Upper lobe of right lung (tissue), 1 donor: ENCODE data around the gene GABRB3. TPM values are rescaled to one million over a fixed set of nuclear protein-coding genes. Genes with fewer than 3 reads are reported as not detected.

Experiments
- ATAC-seq: fragments of 200-7000 bp; cut with Tn5 transposase; one replicate; pipeline ENCODE4 v1.9.1; 2020; ENCODE audit warnings: mild to moderate bottlenecking, moderate library complexity
- DNase-seq: peaks from one replicate; pipeline ENCODE4 v3.0.0-alpha.2; 2020
- H3K27ac ChIP-seq: fragments of 200-600 bp; one replicate; pipeline ENCODE4 v1.8.0; 2022
- H3K27me3 ChIP-seq: fragments of 200-600 bp; one replicate; pipeline ENCODE4 v1.8.0; 2022; ENCODE audit warnings: mild to moderate bottlenecking
- H3K36me3 ChIP-seq: fragments of 200-600 bp; one replicate; pipeline ENCODE4 v1.8.0; 2022
- H3K4me1 ChIP-seq: fragments of 200-600 bp; one replicate; pipeline ENCODE4 v1.8.0; 2022
- H3K4me3 ChIP-seq: fragments of 200-600 bp; one replicate; pipeline ENCODE4 v1.8.0; 2022; ENCODE audit warnings: mild to moderate bottlenecking
- H3K9me3 ChIP-seq: fragments of 200-600 bp; one replicate; pipeline ENCODE4 v1.8.0; 2022
- intact Hi-C: fragments of 100-400 bp; cut with DNase I; formaldehyde crosslinking; loops from one replicate; pipeline ENCODE4 v1.11.0; 2022
- total RNA-seq: library from RNA; stranded (reverse); fragmentation: NEBNext Ultra II Directional; extraction: Animal tissue kit (Norgen Biotek cat#: 25700); gene quantifications from one replicate; pipeline ENCODE4 v1.2.1, GENCODE V29; 2021
- TF ChIP-seq, protein P1 (sequence below): fragments of 200-600 bp; IDR thresholded peaks from one replicate; pipeline ENCODE4 v1.8.0; 2022; ENCODE audit warnings: antibody characterized with exemption
- donor health status: DM: no; HTN: yes; CAD: no; lungs with severe emphysema.

GABRB3 gene
- total RNA-seq, 1 donor from 2014 or later: 3.2 TPM

DNA sequence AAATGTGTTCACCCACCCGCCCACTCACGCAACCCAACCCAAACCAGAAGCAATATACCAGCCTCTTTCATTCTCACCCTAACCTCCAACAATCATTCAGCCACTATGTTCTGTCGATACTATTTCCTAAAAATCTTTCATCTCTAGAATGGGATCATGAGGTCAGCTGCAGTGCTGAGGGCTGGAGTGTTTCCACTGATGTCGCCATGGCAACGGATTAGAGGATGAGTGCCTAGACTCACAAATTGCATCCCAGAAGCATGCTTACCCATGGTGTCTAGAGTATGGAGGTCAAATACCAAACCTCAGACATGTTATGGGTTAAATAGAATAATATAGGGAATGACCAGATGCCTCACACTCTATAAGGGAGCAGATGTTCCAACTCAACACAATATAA lies 138.5 kb downstream of the GABRB3 start:
- Histone ChIP-seq H3K27me3 (no peaks in the 10 kb centered on the region), H3K27ac (no peak overlapping the region), H3K4me3 (no peak overlapping the region), H3K36me3 (no peaks in the 10 kb centered on the region), H3K4me1 (no peaks in the 10 kb centered on the region), H3K9me3 (no peaks in the 10 kb centered on the region)
- ATAC-seq (no peak), DNase-seq (no peak)
- intact Hi-C loops: no loop called here
- TF ChIP-seq, protein P1, sequence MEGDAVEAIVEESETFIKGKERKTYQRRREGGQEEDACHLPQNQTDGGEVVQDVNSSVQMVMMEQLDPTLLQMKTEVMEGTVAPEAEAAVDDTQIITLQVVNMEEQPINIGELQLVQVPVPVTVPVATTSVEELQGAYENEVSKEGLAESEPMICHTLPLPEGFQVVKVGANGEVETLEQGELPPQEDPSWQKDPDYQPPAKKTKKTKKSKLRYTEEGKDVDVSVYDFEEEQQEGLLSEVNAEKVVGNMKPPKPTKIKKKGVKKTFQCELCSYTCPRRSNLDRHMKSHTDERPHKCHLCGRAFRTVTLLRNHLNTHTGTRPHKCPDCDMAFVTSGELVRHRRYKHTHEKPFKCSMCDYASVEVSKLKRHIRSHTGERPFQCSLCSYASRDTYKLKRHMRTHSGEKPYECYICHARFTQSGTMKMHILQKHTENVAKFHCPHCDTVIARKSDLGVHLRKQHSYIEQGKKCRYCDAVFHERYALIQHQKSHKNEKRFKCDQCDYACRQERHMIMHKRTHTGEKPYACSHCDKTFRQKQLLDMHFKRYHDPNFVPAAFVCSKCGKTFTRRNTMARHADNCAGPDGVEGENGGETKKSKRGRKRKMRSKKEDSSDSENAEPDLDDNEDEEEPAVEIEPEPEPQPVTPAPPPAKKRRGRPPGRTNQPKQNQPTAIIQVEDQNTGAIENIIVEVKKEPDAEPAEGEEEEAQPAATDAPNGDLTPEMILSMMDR: no peak

DNA sequence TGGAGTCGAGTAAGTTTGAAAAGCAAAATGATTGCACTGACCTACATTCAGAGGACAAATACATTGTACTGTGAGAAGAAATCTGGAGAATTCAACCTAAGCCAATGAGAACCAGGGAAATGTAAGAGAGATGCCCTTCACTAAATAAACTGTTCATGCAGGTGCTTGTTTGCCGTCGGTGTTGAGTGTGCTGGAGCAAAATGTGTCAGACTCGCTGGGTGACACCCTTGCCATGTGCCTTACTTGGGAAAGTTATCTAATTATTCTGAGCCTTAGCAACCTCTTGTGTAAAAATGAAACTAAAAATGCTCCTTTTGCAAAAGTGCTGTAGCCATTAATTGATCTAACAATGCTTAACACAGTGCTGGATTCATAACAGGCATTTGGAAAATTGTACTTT lies 140.4 kb downstream of the GABRB3 start:
- intact Hi-C loops: no loop called here
- Histone ChIP-seq H3K27ac (no peak overlapping the region), H3K4me1 (no peaks in the 10 kb centered on the region), H3K4me3 (no peak overlapping the region), H3K9me3 (no peaks in the 10 kb centered on the region), H3K27me3 (no peaks in the 10 kb centered on the region), H3K36me3 (no peaks in the 10 kb centered on the region)
- DNase-seq (no peak), ATAC-seq (peak; percentile 34)
- TF ChIP-seq, protein P1: no peak

DNA sequence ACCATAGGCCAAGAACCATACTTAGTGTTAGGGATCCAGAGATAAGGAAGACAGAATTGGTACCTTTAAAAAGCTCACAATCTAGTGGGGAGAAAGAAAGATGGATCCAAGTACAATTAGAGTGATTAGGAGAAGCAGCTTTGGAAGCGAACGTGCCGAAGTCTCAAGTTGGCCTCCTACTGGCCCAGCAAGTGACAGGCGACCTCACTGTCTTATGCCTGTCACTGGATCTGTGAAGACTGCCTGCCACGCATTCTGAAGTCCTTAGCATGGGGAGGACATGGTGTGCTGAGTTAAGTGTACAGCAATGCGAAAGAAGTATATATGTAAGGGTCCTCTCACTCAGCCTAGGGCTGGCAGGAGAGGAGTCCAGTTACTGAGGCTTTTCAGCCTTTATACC lies 141.0 kb downstream of the GABRB3 start:
- Histone ChIP-seq H3K27ac (no peak overlapping the region), H3K36me3 (no peaks in the 10 kb centered on the region), H3K27me3 (no peaks in the 10 kb centered on the region), H3K9me3 (no peaks in the 10 kb centered on the region), H3K4me1 (no peaks in the 10 kb centered on the region), H3K4me3 (no peak overlapping the region)
- no peak for DNase-seq
- intact Hi-C loops: no loop called here
- TF ChIP-seq, protein P1: no peak
- no peak for ATAC-seq

DNA sequence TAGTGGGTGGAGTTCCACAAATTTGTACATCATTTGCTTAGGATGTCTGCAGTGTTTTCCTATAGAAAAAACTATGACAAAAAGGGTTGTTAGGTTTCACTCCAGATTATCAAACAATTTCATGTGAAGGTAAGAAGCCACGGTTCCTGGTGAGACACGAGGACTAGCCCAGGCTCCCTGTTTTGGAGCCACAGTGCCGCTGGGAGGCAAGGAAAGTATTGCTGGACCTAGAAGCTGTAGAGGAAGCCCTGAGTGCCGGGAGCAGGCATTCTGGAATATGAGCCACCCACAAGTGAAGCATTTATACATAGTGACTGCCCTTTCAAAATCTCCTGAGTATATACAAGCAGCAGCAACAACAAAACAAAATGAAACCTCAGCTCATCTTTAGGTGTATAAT lies 142.0 kb downstream of the GABRB3 start:
- H3K9me3 ChIP-seq: no peaks in the 10 kb centered on the region
- H3K4me1 ChIP-seq: no peaks in the 10 kb centered on the region
- intact Hi-C loops: no loop called here
- no peaks in the 10 kb centered on the region for H3K36me3 ChIP-seq
- H3K27ac ChIP-seq: no peak overlapping the region
- ATAC-seq (no peak), DNase-seq (no peak)
- TF ChIP-seq, protein P1: no peak
- no peaks in the 10 kb centered on the region for H3K27me3 ChIP-seq
- H3K4me3 ChIP-seq: no peak overlapping the region

DNA sequence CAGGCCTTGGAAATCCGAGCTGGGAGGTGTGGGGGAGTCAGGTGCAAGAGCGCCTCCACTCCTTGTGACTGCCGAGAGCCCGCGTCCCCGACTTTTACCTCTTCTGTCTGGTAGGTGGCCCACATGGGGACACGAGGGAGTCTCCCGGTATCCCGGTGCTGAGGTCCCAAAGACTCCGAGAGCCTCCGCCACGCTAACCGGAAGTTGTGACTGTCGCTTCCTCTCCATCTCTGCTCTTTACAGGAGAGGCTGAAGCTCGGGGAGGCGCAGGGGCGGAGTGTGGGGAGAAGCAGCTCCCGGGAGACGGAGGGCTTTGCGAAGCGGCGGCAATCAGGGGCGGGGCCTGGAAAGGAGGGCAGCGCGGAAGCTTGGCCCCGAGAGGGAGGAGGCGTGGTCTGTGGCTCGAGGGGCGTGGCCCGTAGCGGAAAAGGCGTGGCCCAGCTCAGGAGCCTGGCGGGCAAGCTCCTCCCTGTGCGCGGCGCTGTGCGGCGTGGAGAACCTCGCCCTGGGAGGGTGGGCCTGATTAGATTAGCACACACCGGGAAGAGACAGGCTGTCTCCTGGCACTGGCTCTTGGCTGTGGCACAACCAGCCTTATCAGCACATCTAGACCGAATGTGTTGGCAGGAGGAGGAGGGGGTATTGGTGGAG lies 143.9 kb downstream of the GABRB3 start:
- Histone ChIP-seq H3K36me3 (no peaks in the 10 kb centered on the region), H3K4me1 (no peaks in the 10 kb centered on the region), H3K27me3 (no peaks in the 10 kb centered on the region), H3K27ac (peak overlapping the region; percentile 47), H3K9me3 (no peaks in the 10 kb centered on the region), H3K4me3 (peak overlapping the region; percentile 33)
- TF ChIP-seq, protein P1: no peak
- ATAC-seq: peak; percentile 95
- intact Hi-C loops: no loop called here
- peak; percentile 90 for DNase-seq

DNA sequence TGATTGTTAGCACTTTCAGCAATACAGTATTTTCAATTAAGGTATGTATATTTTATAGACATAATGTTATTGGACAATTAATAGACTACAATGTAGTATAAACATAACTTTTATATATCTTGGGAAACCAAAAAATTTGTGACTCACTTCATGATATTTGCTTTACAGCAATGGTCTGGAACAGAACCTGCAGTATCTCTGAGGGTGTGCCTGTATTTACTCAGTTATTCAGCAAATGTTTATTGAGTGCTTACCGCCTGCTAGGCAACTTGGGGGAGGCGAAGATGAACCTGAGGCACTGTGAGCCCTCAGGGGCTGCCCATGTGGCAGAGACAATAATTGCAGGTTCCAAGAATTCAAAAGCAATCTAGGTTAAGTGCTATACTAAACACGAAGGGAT lies 144.8 kb downstream of the GABRB3 start:
- peak overlapping the region; percentile 47 for H3K27ac ChIP-seq
- peak; percentile 52 for ATAC-seq
- H3K4me3 ChIP-seq: peak overlapping the region; percentile 33

More for the DNA sequence above, 144.8 kb downstream of the GABRB3 start:
- Histone ChIP-seq H3K9me3 (no peaks in the 10 kb centered on the region), H3K36me3 (no peaks in the 10 kb centered on the region), H3K4me1 (no peaks in the 10 kb centered on the region), H3K27me3 (no peaks in the 10 kb centered on the region)
- no peak for DNase-seq
- intact Hi-C loops: no loop called here
- TF ChIP-seq, protein P1: no peak
